CD4-positive, alpha-beta T cell treated with Interferon alpha-2 for 1 hour (primary cell): ENCODE measurements around the gene MYH3.

ENCODE experiments used
- DNase-seq, 2 donors: peaks; one replicate each; pipeline ENCODE4 v3.0.0-alpha.2; 2020 to 2022

Gene MYH3

GRCh38 chr17:10648381-10648780 lies 8.7 kb downstream of the MYH3 start:
- no peak for DNase-seq

- DNase-seq = peak; percentile 62 to 68
Observed at GRCh38 chr17:10646392-10646990, 10.6 kb downstream of the MYH3 start.

GRCh38 chr17:10640475-10640874 lies 16.6 kb downstream of the MYH3 start:
- no peak for DNase-seq

GRCh38 chr17:10638151-10638550 lies 19.0 kb downstream of the MYH3 start:
- no peak for DNase-seq

GRCh38 chr17:10635290-10635689 lies 21.8 kb downstream of the MYH3 start:
- DNase-seq = no peak

- no peak for DNase-seq
Observed at GRCh38 chr17:10633738-10634379, 23.2 kb downstream of the MYH3 start.

GRCh38 chr17:10631701-10632100 lies 25.4 kb downstream of the MYH3 start:
- DNase-seq = no peak

DNA sequence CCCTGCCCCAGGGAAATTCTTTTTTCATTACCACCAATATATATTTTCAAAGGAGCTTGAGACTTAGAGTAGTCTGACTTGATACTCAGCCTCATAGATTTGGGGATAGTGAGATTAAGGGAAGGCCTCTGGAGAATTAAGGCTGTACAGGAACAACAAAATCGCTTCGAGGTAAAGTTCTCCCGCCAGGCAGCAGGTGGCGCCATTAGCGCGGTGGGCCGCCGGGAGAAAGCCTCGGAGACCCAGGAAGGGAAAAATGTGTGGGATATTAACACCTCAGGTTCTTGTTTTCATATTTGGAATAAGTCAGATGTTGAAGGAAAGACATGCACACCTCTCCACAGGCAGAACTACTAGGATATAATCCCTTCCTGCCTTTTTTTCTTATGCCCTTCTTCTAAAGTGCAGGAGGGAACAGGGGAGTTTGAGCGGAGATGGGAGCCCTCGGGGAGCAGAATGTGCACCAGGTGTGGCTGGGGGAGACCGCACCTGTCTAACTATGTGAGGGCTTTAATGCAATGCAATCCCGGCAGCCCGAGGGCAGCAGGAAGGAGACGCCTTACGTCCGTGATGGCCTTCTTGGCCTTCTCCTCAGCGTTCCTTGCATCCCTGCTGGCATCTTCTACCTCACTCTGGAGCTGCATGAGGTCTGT lies 25.9 kb downstream of the MYH3 start:
- peak in 1 of 2 donors; percentile 26 for DNase-seq

GRCh38 chr17:10629706-10630105 lies 27.4 kb downstream of the MYH3 start:
- DNase-seq = no peak

DNA sequence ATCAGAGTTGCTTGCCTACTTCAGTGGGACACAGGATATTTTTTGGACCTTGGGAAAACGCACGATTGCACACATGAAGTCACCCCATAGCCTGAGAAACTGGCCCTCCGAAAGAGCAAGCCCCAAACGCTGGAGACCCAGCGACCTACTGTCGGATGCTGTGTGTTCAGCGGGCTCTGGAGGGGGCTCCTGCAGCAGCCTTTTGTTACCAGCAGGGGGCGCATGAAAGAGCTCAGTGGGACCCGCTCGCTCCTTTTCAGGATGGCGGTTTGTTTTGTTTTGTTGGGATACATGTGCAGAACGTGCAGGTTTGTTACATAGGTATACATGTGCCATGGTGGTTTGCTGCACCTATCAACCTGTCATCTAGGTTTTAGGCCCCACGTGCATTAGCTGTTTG lies 28.4 kb downstream of the MYH3 start:
- peak in 1 of 2 donors; percentile 2 for DNase-seq

DNA sequence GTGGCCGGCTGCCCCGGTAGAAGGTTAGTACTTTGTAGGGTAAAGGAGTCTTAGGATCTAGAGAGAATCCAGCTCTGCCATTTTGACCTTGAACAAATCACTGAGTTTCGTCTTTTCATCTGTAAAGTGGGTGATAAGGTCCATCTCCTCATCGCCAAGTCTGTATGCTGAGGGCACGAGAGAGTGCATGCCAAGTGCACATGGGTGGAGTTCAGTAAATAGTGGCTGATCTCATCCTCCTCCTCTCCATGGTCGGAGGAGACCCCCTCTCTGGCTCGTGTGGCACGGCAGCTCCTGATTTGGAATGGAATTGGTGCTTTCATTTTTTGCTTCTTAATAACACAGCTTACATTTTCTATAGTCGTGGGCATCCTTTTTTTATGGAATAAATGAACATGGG lies 30.7 kb downstream of the MYH3 start:
- no peak for DNase-seq

- no peak for DNase-seq
Observed at GRCh38 chr17:10624969-10625368, 32.1 kb downstream of the MYH3 start.

GRCh38 chr17:10623737-10624338 lies 33.3 kb downstream of the MYH3 start:
- DNase-seq = no peak

- DNase-seq = no peak
Observed at GRCh38 chr17:10622617-10623485, 34.3 kb downstream of the MYH3 start.

GRCh38 chr17:10621397-10621796 lies 35.7 kb downstream of the MYH3 start:
- no peak for DNase-seq

- DNase-seq = no peak
Observed at GRCh38 chr17:10620823-10621222, 36.3 kb downstream of the MYH3 start.

- peak; percentile 58 to 59 for DNase-seq
Observed at GRCh38 chr17:10618202-10618635, 38.9 kb downstream of the MYH3 start.

- DNase-seq = no peak
Observed at GRCh38 chr17:10617120-10617505, 40.0 kb downstream of the MYH3 start.

DNA sequence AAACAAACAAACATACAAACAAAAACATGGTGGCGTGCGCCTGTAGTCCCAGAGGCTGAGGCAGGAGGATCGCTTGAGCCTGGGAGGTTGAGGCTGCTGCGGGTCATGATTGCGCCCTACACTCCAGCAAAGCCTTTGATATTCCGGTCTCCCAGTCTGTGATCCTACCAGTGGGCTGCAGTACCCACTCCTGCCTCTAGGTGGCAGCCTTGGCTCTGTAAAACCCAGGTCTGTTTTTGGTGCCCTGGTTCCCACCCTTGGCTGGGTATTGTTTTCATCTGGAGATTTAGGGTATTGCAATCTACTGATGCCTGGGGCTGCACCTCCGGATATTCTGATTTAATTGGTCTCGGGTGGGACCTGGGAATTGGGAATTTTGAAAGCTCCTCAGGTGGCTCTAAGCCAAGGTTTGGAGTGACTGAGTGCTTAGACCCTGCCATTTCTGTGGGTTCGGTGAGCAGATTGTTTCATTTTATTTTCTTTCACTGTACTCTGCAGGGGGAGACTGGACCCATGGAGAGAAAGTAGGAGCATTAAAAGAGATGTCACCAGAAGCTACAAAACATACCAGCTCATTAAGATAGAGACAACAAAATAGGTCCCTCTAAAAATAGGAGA lies 40.5 kb downstream of the MYH3 start:
- DNase-seq = peak; percentile 50 to 63

GRCh38 chr17:10614536-10615155 lies 42.5 kb downstream of the MYH3 start:
- peak; percentile 9 for DNase-seq

GRCh38 chr17:10613775-10614513 lies 43.2 kb downstream of the MYH3 start:
- DNase-seq = no peak
